GM23248 (cell line): ENCODE data around the gene TRIO. TPM values are rescaled to one million over a fixed set of nuclear protein-coding genes. Genes with fewer than 3 reads are reported as not detected.

Experiments used
- DNase-seq: peaks from one replicate; pipeline ENCODE4 v3.0.0-alpha.2; 2015
- H2AFZ ChIP-seq: fragments of 200-600 bp; sonication (generic); 2 replicates; pipeline ENCODE4 v1.6.1; 2016; ENCODE audit warnings: antibody characterized with exemption
- H3F3A ChIP-seq: fragments of 200-600 bp; sonication (generic); 2 replicates; pipeline ENCODE4 v1.6.1; 2016; ENCODE audit warnings: mild to moderate bottlenecking, antibody characterized with exemption, mixed run types; ENCODE audit not compliant: insufficient read depth
- H3K27ac ChIP-seq: fragments of 200-600 bp; sonication (generic); 2 replicates; pipeline ENCODE4 v1.5.1; 2016; ENCODE audit warnings: mild to moderate bottlenecking
- H3K27me3 ChIP-seq: fragments of 200-600 bp; sonication (generic); replicated peaks from 2 replicates; pipeline ENCODE4 v1.6.1; 2016; ENCODE audit warnings: mild to moderate bottlenecking; ENCODE audit not compliant: insufficient read depth
- H3K36me3 ChIP-seq: fragments of 200-600 bp; sonication (generic); 2 replicates; pipeline ENCODE4 v1.6.1; 2016; ENCODE audit warnings: low read depth, mild to moderate bottlenecking
- H3K4me1 ChIP-seq: fragments of 200-600 bp; sonication (generic); 2 replicates; pipeline ENCODE4 v1.6.1; 2016; ENCODE audit warnings: mild to moderate bottlenecking; ENCODE audit not compliant: insufficient read depth
- H3K4me2 ChIP-seq: fragments of 200-600 bp; sonication (generic); one replicate; pipeline ENCODE4 v1.6.1; 2016; ENCODE audit warnings: mild to moderate bottlenecking; ENCODE audit not compliant: unreplicated experiment
- H3K4me3 ChIP-seq: fragments of 200-600 bp; sonication (generic); 2 replicates; pipeline ENCODE4 v1.5.1; 2016; ENCODE audit warnings: mild to moderate bottlenecking
- H3K79me2 ChIP-seq: fragments of 200-600 bp; sonication (generic); 2 replicates; pipeline ENCODE4 v1.6.1; 2016; ENCODE audit warnings: mild to moderate bottlenecking; ENCODE audit not compliant: insufficient read depth
- H3K9ac ChIP-seq: fragments of 200-600 bp; sonication (generic); 2 replicates; pipeline ENCODE4 v1.6.1; 2016; ENCODE audit warnings: mild to moderate bottlenecking
- H3K9me2 ChIP-seq: fragments of 200-600 bp; sonication (generic); 2 replicates; pipeline ENCODE4 v1.6.1; 2016; ENCODE audit warnings: mixed run types, mild to moderate bottlenecking, moderate library complexity; ENCODE audit not compliant: insufficient read depth
- H3K9me3 ChIP-seq: fragments of 200-600 bp; sonication (generic); one replicate; pipeline ENCODE4 v1.6.1; 2017; ENCODE audit warnings: low read depth
- H4K20me1 ChIP-seq: fragments of 200-600 bp; sonication (generic); 2 replicates; pipeline ENCODE4 v1.6.0; 2016; ENCODE audit not compliant: insufficient read depth
- EZH2 ChIP-seq: fragments of 200-600 bp; sonication (generic); IDR thresholded peaks from 2 replicates; pipeline ENCODE4 v1.6.1; 2018; ENCODE audit warnings: antibody characterized with exemption, mild to moderate bottlenecking; ENCODE audit not compliant: insufficient read depth, poor library complexity, severe bottlenecking
- EZH2phosphoT487 ChIP-seq: fragments of 200-600 bp; sonication (generic); IDR thresholded peaks from 2 replicates; pipeline ENCODE4 v1.6.1; 2018; ENCODE audit warnings: antibody characterized with exemption, moderate library complexity, mild to moderate bottlenecking, low read depth; ENCODE audit not compliant: insufficient read depth
- WGBS, 2 experiments: methylation state at CpG; one replicate each; pipeline ENCODE4 v1.1.6; 2015 to 2017; ENCODE audit warnings: low lambda C conversion rate in 2 of 2, low coverage in 1 of 2; ENCODE audit errors: missing lambda C conversion rate in 2 of 2; 5-methylcytosine and 5-hydroxymethylcytosine counted together
- in situ Hi-C: fragments of 300-500 bp; cut with MboI; formaldehyde crosslinking; loops from 2 replicates; pipeline ENCODE4 v1.15.0; 2020
- polyA plus RNA-seq: library from polyadenylated mRNA; unstranded; fragments of >200 nt; fragmentation: Nextera tagmentation; extraction: Ambion mirVana; gene quantifications from 2 replicates; pipeline ENCODE4 v1.2.1, GENCODE V29; 2016
- total RNA-seq: library from RNA; depleted of rRNA; stranded (reverse); fragments of >200 nt; shearing (Covaris generic); gene quantifications from 2 replicates; pipeline ENCODE4 v1.2.3, GENCODE V29; 2014

The TRIO gene
- total and polyA plus RNA-seq, 2 experiments from 2014 or later: 28.1 to 198 TPM

GRCh38 chr5:14330729-14331385 lies 187.7 kb downstream of the TRIO start:
- peaks cover 100% of the 10 kb centered on the region for H3K79me2 ChIP-seq
- no peaks in the 10 kb centered on the region; the same call in 1 of the 2 replicates for H4K20me1 ChIP-seq
- H3K9ac ChIP-seq: no peak overlapping the region
- no peaks in the 10 kb centered on the region for H3K9me3 ChIP-seq
- peaks cover 82% of the 10 kb centered on the region for H3F3A ChIP-seq
- H3K4me3 ChIP-seq: no peak overlapping the region
- WGBS, 2 experiments: 95 to 96% methylated on average over 14 of the region's 14 CpGs
- no peaks in the 10 kb centered on the region for H3K4me1 ChIP-seq
- no peaks in the 10 kb centered on the region for H3K9me2 ChIP-seq
- no peak for DNase-seq
- no peaks in the 10 kb centered on the region for H3K27me3 ChIP-seq
- H3K4me2 ChIP-seq: no peak overlapping the region
- TF ChIP-seq EZH2 (no peak), EZH2phosphoT487 (no peak)
- peaks cover 74% of the 10 kb centered on the region for H3K36me3 ChIP-seq
- H2AFZ ChIP-seq: no peak overlapping the region
- no peak overlapping the region; the same call in 1 of the 2 replicates for H3K27ac ChIP-seq
- in situ Hi-C loops: no loop called here

GRCh38 chr5:14331386-14331781 lies 188.2 kb downstream of the TRIO start:
- in situ Hi-C loops: no loop called here
- TF ChIP-seq EZH2phosphoT487 (no peak), EZH2 (no peak)
- Histone ChIP-seq H3K4me2 (no peak overlapping the region), H3K36me3 (peaks cover 80% of the 10 kb centered on the region), H3K27me3 (no peaks in the 10 kb centered on the region), H3F3A (peaks cover 83% of the 10 kb centered on the region), H2AFZ (no peak overlapping the region), H3K9me3 (no peaks in the 10 kb centered on the region), H3K4me1 (no peaks in the 10 kb centered on the region), H3K4me3 (no peak overlapping the region), H3K9me2 (no peaks in the 10 kb centered on the region), H3K9ac (no peak overlapping the region), H3K79me2 (peaks cover 100% of the 10 kb centered on the region), H4K20me1 (peaks cover 2% of the 10 kb centered on the region; the same call in 1 of the 2 replicates), H3K27ac (no peak overlapping the region; the same call in 1 of the 2 replicates)
- WGBS, 2 experiments: 75 to 77% methylated on average over 4 of the region's 4 CpGs
- DNase-seq: no peak

GRCh38 chr5:14332038-14332631 lies 189.0 kb downstream of the TRIO start:
- Histone ChIP-seq H3K4me2 (no peak overlapping the region), H3K27ac (no peak overlapping the region), H3K9me2 (no peaks in the 10 kb centered on the region), H4K20me1 (peaks cover 4% of the 10 kb centered on the region; the same call in 1 of the 2 replicates), H3K27me3 (no peaks in the 10 kb centered on the region), H3K4me3 (no peak overlapping the region), H3K4me1 (no peaks in the 10 kb centered on the region), H3K79me2 (peaks cover 100% of the 10 kb centered on the region), H3K9ac (no peak overlapping the region), H2AFZ (no peak overlapping the region), H3K36me3 (peaks cover 84% of the 10 kb centered on the region), H3K9me3 (no peaks in the 10 kb centered on the region), H3F3A (peaks cover 83% of the 10 kb centered on the region)
- DNase-seq: no peak
- in situ Hi-C loops: no loop called here
- TF ChIP-seq EZH2 (no peak), EZH2phosphoT487 (no peak)
- 68 to 73% methylated on average over 6 of the region's 6 CpGs for WGBS, 2 experiments

- in situ Hi-C loops: no loop called here
- Histone ChIP-seq H3K4me3 (no peak overlapping the region), H3K27ac (no peak overlapping the region), H2AFZ (no peak overlapping the region), H3K9me2 (no peaks in the 10 kb centered on the region), H3K79me2 (peaks cover 100% of the 10 kb centered on the region), H3K36me3 (peaks cover 84% of the 10 kb centered on the region), H4K20me1 (peaks cover 4% of the 10 kb centered on the region; the same call in 1 of the 2 replicates), H3K4me2 (no peak overlapping the region), H3K27me3 (no peaks in the 10 kb centered on the region), H3F3A (peaks cover 82% of the 10 kb centered on the region), H3K4me1 (no peaks in the 10 kb centered on the region), H3K9ac (no peak overlapping the region), H3K9me3 (no peaks in the 10 kb centered on the region)
- DNase-seq: no peak
- no peak for TF ChIP-seq EZH2
- TF ChIP-seq EZH2phosphoT487: no peak
- WGBS, 2 experiments: 90 to 95% methylated on average over 10 of the region's 10 CpGs
Observed at GRCh38 chr5:14332746-14333145, 189.6 kb downstream of the TRIO start.
